Hepatocyte (in vitro differentiated cells): ENCODE results near the gene RBM8A. TPM values are rescaled to one million over a fixed set of nuclear protein-coding genes. Genes with fewer than 3 reads are reported as not detected.

Source experiments
- DNase-seq: peaks from one replicate; pipeline ENCODE4 v3.0.0-alpha.2; 2016; ENCODE audit warnings: low spot score
- H2AFZ ChIP-seq: fragments of 200-600 bp; sonication (generic); 2 replicates; pipeline ENCODE4 v1.6.0; 2016; ENCODE audit warnings: antibody characterized with exemption, mild to moderate bottlenecking
- H3K27ac ChIP-seq: fragments of 200-600 bp; sonication (generic); 2 replicates; pipeline ENCODE4 v1.5.1; 2016; ENCODE audit warnings: mild to moderate bottlenecking
- H3K27me3 ChIP-seq: fragments of 200-600 bp; sonication (generic); 2 replicates; pipeline ENCODE4 v1.6.1; 2016
- H3K36me3 ChIP-seq: fragments of 200-600 bp; sonication (generic); replicated peaks from 2 replicates; pipeline ENCODE4 v1.5.1; 2016; ENCODE audit warnings: low read depth; ENCODE audit not compliant: insufficient read depth
- H3K4me1 ChIP-seq: fragments of 200-600 bp; sonication (generic); 2 replicates; pipeline ENCODE4 v1.5.1; 2016; ENCODE audit warnings: mild to moderate bottlenecking, moderate library complexity; ENCODE audit not compliant: insufficient read depth
- H3K4me2 ChIP-seq: fragments of 200-600 bp; sonication (generic); 2 replicates; pipeline ENCODE4 v1.6.0; 2016
- H3K4me3 ChIP-seq: fragments of 200-600 bp; sonication (generic); 2 replicates; pipeline ENCODE4 v1.5.1; 2016; ENCODE audit warnings: mild to moderate bottlenecking
- H3K79me2 ChIP-seq: fragments of 200-600 bp; sonication (generic); 2 replicates; pipeline ENCODE4 v1.6.0; 2017; ENCODE audit warnings: mild to moderate bottlenecking
- H3K9me2 ChIP-seq: fragments of 200-600 bp; sonication (generic); replicated peaks from 2 replicates; pipeline ENCODE4 v1.6.0; 2017; ENCODE audit warnings: mild to moderate bottlenecking; ENCODE audit not compliant: insufficient read depth
- H3K9me3 ChIP-seq: fragments of 200-600 bp; sonication (generic); 2 replicates; pipeline ENCODE4 v1.5.1; 2016; ENCODE audit warnings: low read depth, mild to moderate bottlenecking
- H4K20me1 ChIP-seq: fragments of 200-600 bp; sonication (generic); 2 replicates; pipeline ENCODE4 v1.6.0; 2016; ENCODE audit warnings: mild to moderate bottlenecking; ENCODE audit not compliant: insufficient read depth, poor library complexity, severe bottlenecking
- EZH2 ChIP-seq: fragments of 200-600 bp; sonication (generic); IDR thresholded peaks from 2 replicates; pipeline ENCODE4 v1.6.1; 2016; ENCODE audit warnings: antibody characterized with exemption, mild to moderate bottlenecking, borderline replicate concordance
- EZH2phosphoT487 ChIP-seq: fragments of 200-600 bp; sonication (generic); IDR thresholded peaks from one replicate; pipeline ENCODE4 v1.6.1; 2018; ENCODE audit warnings: antibody characterized with exemption, mild to moderate bottlenecking, low read depth, moderate library complexity; ENCODE audit not compliant: unreplicated experiment, severe bottlenecking
- WGBS: methylation state at CpG from one replicate; pipeline ENCODE4 v1.1.6; 2016; ENCODE audit warnings: low lambda C conversion rate; ENCODE audit errors: missing lambda C conversion rate; 5-methylcytosine and 5-hydroxymethylcytosine counted together
- polyA plus RNA-seq: library from polyadenylated mRNA; unstranded; fragments of >200 nt; fragmentation: Nextera tagmentation; extraction: Ambion mirVana; gene quantifications from 2 replicates; pipeline ENCODE4 v1.2.1, GENCODE V29; 2016
- total RNA-seq: library from RNA; depleted of rRNA; stranded (reverse); fragments of >200 nt; gene quantifications from 2 replicates; pipeline ENCODE4 v1.2.3, GENCODE V29; 2014
- TF ChIP-seq, protein P1 (sequence below): fragments of 200-600 bp; sonication (generic); IDR thresholded peaks from 2 replicates; pipeline ENCODE4 v1.5.1; 2016; ENCODE audit warnings: antibody characterized with exemption, mild to moderate bottlenecking; ENCODE audit not compliant: poor library complexity

RBM8A gene
- total and polyA plus RNA-seq, 2 experiments from 2014 or later: 141 to 185 TPM

DNA sequence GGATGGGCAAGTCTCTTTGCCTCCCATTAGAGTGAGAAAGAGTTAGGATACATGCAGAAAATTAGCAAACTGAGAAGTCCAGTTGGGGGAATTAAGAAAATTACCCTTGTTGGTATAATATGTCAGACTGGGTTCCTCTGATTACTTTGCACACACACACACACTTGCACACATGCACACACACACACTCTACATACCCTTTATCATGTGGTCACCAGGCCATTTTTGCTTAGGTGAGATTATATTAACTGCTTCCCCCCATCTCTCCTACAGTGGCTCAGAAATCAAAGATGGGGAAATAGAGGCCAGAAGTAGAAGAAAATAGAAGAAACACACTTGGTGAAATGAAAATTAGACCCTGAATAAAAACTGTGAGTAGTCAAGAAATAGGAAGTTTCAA, 31.4 kb upstream of the RBM8A start:
- Histone ChIP-seq H3K9me2 (no peaks in the 10 kb centered on the region), H3K9me3 (no peaks in the 10 kb centered on the region), H3K79me2 (peaks cover 22% of the 10 kb centered on the region), H4K20me1 (no peaks in the 10 kb centered on the region), H3K4me1 (peaks cover 42% of the 10 kb centered on the region), H2AFZ (no peak overlapping the region), H3K27ac (no peak overlapping the region), H3K4me2 (no peak overlapping the region), H3K27me3 (peaks cover 29% of the 10 kb centered on the region), H3K36me3 (no peaks in the 10 kb centered on the region), H3K4me3 (no peak overlapping the region)
- no peak for DNase-seq
- TF ChIP-seq, protein P1, sequence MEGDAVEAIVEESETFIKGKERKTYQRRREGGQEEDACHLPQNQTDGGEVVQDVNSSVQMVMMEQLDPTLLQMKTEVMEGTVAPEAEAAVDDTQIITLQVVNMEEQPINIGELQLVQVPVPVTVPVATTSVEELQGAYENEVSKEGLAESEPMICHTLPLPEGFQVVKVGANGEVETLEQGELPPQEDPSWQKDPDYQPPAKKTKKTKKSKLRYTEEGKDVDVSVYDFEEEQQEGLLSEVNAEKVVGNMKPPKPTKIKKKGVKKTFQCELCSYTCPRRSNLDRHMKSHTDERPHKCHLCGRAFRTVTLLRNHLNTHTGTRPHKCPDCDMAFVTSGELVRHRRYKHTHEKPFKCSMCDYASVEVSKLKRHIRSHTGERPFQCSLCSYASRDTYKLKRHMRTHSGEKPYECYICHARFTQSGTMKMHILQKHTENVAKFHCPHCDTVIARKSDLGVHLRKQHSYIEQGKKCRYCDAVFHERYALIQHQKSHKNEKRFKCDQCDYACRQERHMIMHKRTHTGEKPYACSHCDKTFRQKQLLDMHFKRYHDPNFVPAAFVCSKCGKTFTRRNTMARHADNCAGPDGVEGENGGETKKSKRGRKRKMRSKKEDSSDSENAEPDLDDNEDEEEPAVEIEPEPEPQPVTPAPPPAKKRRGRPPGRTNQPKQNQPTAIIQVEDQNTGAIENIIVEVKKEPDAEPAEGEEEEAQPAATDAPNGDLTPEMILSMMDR: no peak
- no peak for TF ChIP-seq EZH2phosphoT487
- TF ChIP-seq EZH2: no peak

GRCh38 chr1:145957443-145958319, 30.4 kb upstream of the RBM8A start, which contains the start of gene LIX1L:
LIX1L (minus strand) TSS chr1:145958017; CDS start chr1:145957927, 90 bp downstream.
- Histone ChIP-seq H3K79me2 (peaks cover 32% of the 10 kb centered on the region), H4K20me1 (no peaks in the 10 kb centered on the region), H3K4me2 (peak within 1 kb of the TSS; percentile 78), H3K9me2 (no peaks in the 10 kb centered on the region), H3K36me3 (no peaks in the 10 kb centered on the region), H3K9me3 (no peaks in the 10 kb centered on the region), H3K27me3 (peaks cover 21% of the 10 kb centered on the region), H3K4me3 (peak within 1 kb of the TSS; percentile 60), H2AFZ (peak within 1 kb of the TSS; percentile 47), H3K4me1 (peaks cover 33% of the 10 kb centered on the region), H3K27ac (peak within 1 kb of the TSS; percentile 88)
- TF ChIP-seq, protein P1: no peak
- TF ChIP-seq EZH2: no peak
- no peak for TF ChIP-seq EZH2phosphoT487
- DNase-seq: peak; percentile 97
- 3% methylated on average over 35 of the region's 60 CpGs for WGBS

GRCh38 chr1:145956781-145957442, 29.6 kb upstream of the RBM8A start:
- Histone ChIP-seq H3K36me3 (no peaks in the 10 kb centered on the region), H3K9me3 (no peaks in the 10 kb centered on the region), H3K4me2 (peak overlapping the region; percentile 78), H3K9me2 (no peaks in the 10 kb centered on the region), H3K4me1 (peaks cover 26% of the 10 kb centered on the region), H2AFZ (peak overlapping the region; percentile 47), H3K79me2 (peaks cover 40% of the 10 kb centered on the region), H3K27me3 (peaks cover 16% of the 10 kb centered on the region), H4K20me1 (no peaks in the 10 kb centered on the region), H3K4me3 (peak overlapping the region; percentile 60), H3K27ac (peak overlapping the region; percentile 88)
- TF ChIP-seq EZH2phosphoT487: no peak
- TF ChIP-seq, protein P1: no peak
- TF ChIP-seq EZH2: no peak
- peak; percentile 28 for DNase-seq
- WGBS: 39% methylated on average over 3 of the region's 3 CpGs
